ENCODE measurements around the gene GAB3.

The GAB3 gene

GRCh38 chrX:154718616-154719015 is 32.3 kb downstream of the GAB3 start:
- Histone ChIP-seq H3K9ac (ENCODE audit: low read depth, low read length) (no peak overlapping the region), H3K9me3 (ENCODE audit: control insufficient read depth, insufficient read depth, low read length) (peaks cover 39% of the 10 kb centered on the region), H3K27me3 (ENCODE audit: control insufficient read depth, insufficient read depth, low read length) (no peaks in the 10 kb centered on the region), H3K27ac (ENCODE audit: low read depth, low read length) (no peak overlapping the region), H3K4me3 (ENCODE audit: low read depth, low read length) (no peak overlapping the region), H3K36me3 (ENCODE audit: control insufficient read depth, insufficient read depth, low read length) (no peaks in the 10 kb centered on the region), H3K4me1 (ENCODE audit: control insufficient read depth, insufficient read depth, low read length) (no peaks in the 10 kb centered on the region)

- H3K4me3 ChIP-seq (ENCODE audit: low read depth, low read length), result no peak overlapping the region
- H3K27me3 ChIP-seq (ENCODE audit: control insufficient read depth, insufficient read depth, low read length), result no peaks in the 10 kb centered on the region
- peaks cover 36% of the 10 kb centered on the region for H3K9me3 ChIP-seq (ENCODE audit: control insufficient read depth, insufficient read depth, low read length)
- H3K27ac ChIP-seq (ENCODE audit: low read depth, low read length), result no peak overlapping the region
- H3K9ac ChIP-seq (ENCODE audit: low read depth, low read length), result no peak overlapping the region
- no peaks in the 10 kb centered on the region for H3K4me1 ChIP-seq (ENCODE audit: control insufficient read depth, insufficient read depth, low read length)
- no peaks in the 10 kb centered on the region for H3K36me3 ChIP-seq (ENCODE audit: control insufficient read depth, insufficient read depth, low read length)
Measured at GRCh38 chrX:154717824-154718223, 33.1 kb downstream of the GAB3 start.

- no peak overlapping the region for H3K27ac ChIP-seq (ENCODE audit: low read depth, low read length)
- H3K4me1 ChIP-seq (ENCODE audit: control insufficient read depth, insufficient read depth, low read length), result no peaks in the 10 kb centered on the region
- H3K36me3 ChIP-seq (ENCODE audit: control insufficient read depth, insufficient read depth, low read length), result no peaks in the 10 kb centered on the region
- H3K27me3 ChIP-seq (ENCODE audit: control insufficient read depth, insufficient read depth, low read length), result no peaks in the 10 kb centered on the region
- no peak overlapping the region for H3K4me3 ChIP-seq (ENCODE audit: low read depth, low read length)
- peaks cover 41% of the 10 kb centered on the region for H3K9me3 ChIP-seq (ENCODE audit: control insufficient read depth, insufficient read depth, low read length)
- no peak overlapping the region for H3K9ac ChIP-seq (ENCODE audit: low read depth, low read length)
Measured at GRCh38 chrX:154715825-154716224, 35.1 kb downstream of the GAB3 start.

- no peak overlapping the region for H3K9ac ChIP-seq (ENCODE audit: low read depth, low read length)
- H3K36me3 ChIP-seq (ENCODE audit: control insufficient read depth, insufficient read depth, low read length), result no peaks in the 10 kb centered on the region
- H3K27me3 ChIP-seq (ENCODE audit: control insufficient read depth, insufficient read depth, low read length), result no peaks in the 10 kb centered on the region
- H3K4me1 ChIP-seq (ENCODE audit: control insufficient read depth, insufficient read depth, low read length), result no peaks in the 10 kb centered on the region
- no peak overlapping the region for H3K27ac ChIP-seq (ENCODE audit: low read depth, low read length)
- no peak overlapping the region for H3K4me3 ChIP-seq (ENCODE audit: low read depth, low read length)
- H3K9me3 ChIP-seq (ENCODE audit: control insufficient read depth, insufficient read depth, low read length), result peaks cover 41% of the 10 kb centered on the region
Measured at GRCh38 chrX:154714925-154715324, 36.0 kb downstream of the GAB3 start.

- no peak overlapping the region for H3K9ac ChIP-seq (ENCODE audit: low read depth, low read length)
- H3K27ac ChIP-seq (ENCODE audit: low read depth, low read length), result no peak overlapping the region
- no peaks in the 10 kb centered on the region for H3K36me3 ChIP-seq (ENCODE audit: control insufficient read depth, insufficient read depth, low read length)
- H3K4me3 ChIP-seq (ENCODE audit: low read depth, low read length), result no peak overlapping the region
- H3K4me1 ChIP-seq (ENCODE audit: control insufficient read depth, insufficient read depth, low read length), result no peaks in the 10 kb centered on the region
- H3K27me3 ChIP-seq (ENCODE audit: control insufficient read depth, insufficient read depth, low read length), result no peaks in the 10 kb centered on the region
- peaks cover 35% of the 10 kb centered on the region for H3K9me3 ChIP-seq (ENCODE audit: control insufficient read depth, insufficient read depth, low read length)
Measured at GRCh38 chrX:154712781-154713740, 37.8 kb downstream of the GAB3 start.

GRCh38 chrX:154711264-154711663 is 39.6 kb downstream of the GAB3 start:
- H3K9me3 ChIP-seq (ENCODE audit: control insufficient read depth, insufficient read depth, low read length), result peaks cover 41% of the 10 kb centered on the region
- H3K36me3 ChIP-seq (ENCODE audit: control insufficient read depth, insufficient read depth, low read length), result no peaks in the 10 kb centered on the region
- H3K27ac ChIP-seq (ENCODE audit: low read depth, low read length), result no peak overlapping the region
- H3K4me3 ChIP-seq (ENCODE audit: low read depth, low read length), result no peak overlapping the region
- no peaks in the 10 kb centered on the region for H3K4me1 ChIP-seq (ENCODE audit: control insufficient read depth, insufficient read depth, low read length)
- no peaks in the 10 kb centered on the region for H3K27me3 ChIP-seq (ENCODE audit: control insufficient read depth, insufficient read depth, low read length)
- H3K9ac ChIP-seq (ENCODE audit: low read depth, low read length), result no peak overlapping the region

GRCh38 chrX:154710309-154710708 is 40.6 kb downstream of the GAB3 start:
- Histone ChIP-seq H3K9me3 (ENCODE audit: control insufficient read depth, insufficient read depth, low read length) (peaks cover 37% of the 10 kb centered on the region), H3K4me1 (ENCODE audit: control insufficient read depth, insufficient read depth, low read length) (no peaks in the 10 kb centered on the region), H3K4me3 (ENCODE audit: low read depth, low read length) (no peak overlapping the region), H3K9ac (ENCODE audit: low read depth, low read length) (no peak overlapping the region), H3K36me3 (ENCODE audit: control insufficient read depth, insufficient read depth, low read length) (no peaks in the 10 kb centered on the region), H3K27ac (ENCODE audit: low read depth, low read length) (no peak overlapping the region), H3K27me3 (ENCODE audit: control insufficient read depth, insufficient read depth, low read length) (no peaks in the 10 kb centered on the region)

GRCh38 chrX:154698630-154699248 is 52.1 kb downstream of the GAB3 start:
- Histone ChIP-seq H3K27me3 (ENCODE audit: control insufficient read depth, insufficient read depth, low read length) (no peaks in the 10 kb centered on the region), H3K4me1 (ENCODE audit: control insufficient read depth, insufficient read depth, low read length) (peaks cover 18% of the 10 kb centered on the region), H3K36me3 (ENCODE audit: control insufficient read depth, insufficient read depth, low read length) (no peaks in the 10 kb centered on the region), H3K9ac (ENCODE audit: low read depth, low read length) (no peak overlapping the region; the same call in 1 of the 2 replicates), H3K27ac (ENCODE audit: low read depth, low read length) (no peak overlapping the region), H3K9me3 (ENCODE audit: control insufficient read depth, insufficient read depth, low read length) (peaks cover 41% of the 10 kb centered on the region), H3K4me3 (ENCODE audit: low read depth, low read length) (no peak overlapping the region; the same call in 1 of the 2 replicates)

- Histone ChIP-seq H3K4me1 (ENCODE audit: control insufficient read depth, insufficient read depth, low read length) (peaks cover 18% of the 10 kb centered on the region), H3K9ac (ENCODE audit: low read depth, low read length) (no peak overlapping the region), H3K36me3 (ENCODE audit: control insufficient read depth, insufficient read depth, low read length) (no peaks in the 10 kb centered on the region), H3K9me3 (ENCODE audit: control insufficient read depth, insufficient read depth, low read length) (peaks cover 56% of the 10 kb centered on the region), H3K27ac (ENCODE audit: low read depth, low read length) (no peak overlapping the region), H3K27me3 (ENCODE audit: control insufficient read depth, insufficient read depth, low read length) (no peaks in the 10 kb centered on the region), H3K4me3 (ENCODE audit: low read depth, low read length) (no peak overlapping the region)
Measured at GRCh38 chrX:154696676-154697045, 54.2 kb downstream of the GAB3 start.

- H3K4me1 ChIP-seq (ENCODE audit: control insufficient read depth, insufficient read depth, low read length), result peaks cover 18% of the 10 kb centered on the region
- no peak overlapping the region for H3K4me3 ChIP-seq (ENCODE audit: low read depth, low read length)
- H3K36me3 ChIP-seq (ENCODE audit: control insufficient read depth, insufficient read depth, low read length), result no peaks in the 10 kb centered on the region
- no peaks in the 10 kb centered on the region for H3K27me3 ChIP-seq (ENCODE audit: control insufficient read depth, insufficient read depth, low read length)
- H3K9me3 ChIP-seq (ENCODE audit: control insufficient read depth, insufficient read depth, low read length), result peaks cover 55% of the 10 kb centered on the region
- H3K27ac ChIP-seq (ENCODE audit: low read depth, low read length), result no peak overlapping the region
- H3K9ac ChIP-seq (ENCODE audit: low read depth, low read length), result no peak overlapping the region
Measured at GRCh38 chrX:154695911-154696675, 54.8 kb downstream of the GAB3 start.
